BLaER1 treated with 17β-estradiol and CSF1 and Interleukin-3, amounts not matched to agents 10 nM and 100 nM (cell line): ENCODE data around the gene BCAS3.
"Not testable (repeated sequence)": the region's sequence is repeated elsewhere in the genome, so short reads cannot be mapped to it uniquely, and the experiment has no call there.

Source experiments
- H3K27ac ChIP-seq, 11 experiments: shearing (Covaris generic); formaldehyde crosslinking; 2 replicates each; pipeline ENCODE4 v1.8.1; 2022
- H3K27me3 ChIP-seq, 11 experiments: shearing (Covaris generic); formaldehyde crosslinking; 2 replicates each; pipeline ENCODE4 v1.8.1; 2022
- H3K36me3 ChIP-seq, 11 experiments: shearing (Covaris generic); formaldehyde crosslinking; 2 replicates each; pipeline ENCODE4 v1.8.1; 2022
- H3K4me1 ChIP-seq, 10 experiments: shearing (Covaris generic); formaldehyde crosslinking; 2 replicates each; pipeline ENCODE4 v1.8.1; 2022
- H3K4me2 ChIP-seq, 11 experiments: shearing (Covaris generic); formaldehyde crosslinking; 2 replicates each; pipeline ENCODE4 v1.8.1; 2022
- H3K4me3 ChIP-seq, 10 experiments: shearing (Covaris generic); formaldehyde crosslinking; 2 replicates each; pipeline ENCODE4 v1.8.1; 2022
- H3K9ac ChIP-seq, 11 experiments: shearing (Covaris generic); formaldehyde crosslinking; 2 replicates each; pipeline ENCODE4 v1.8.1; 2022
- H3K9me3 ChIP-seq, 11 experiments: shearing (Covaris generic); formaldehyde crosslinking; replicated peaks in 1 of 11; 2 replicates each; pipeline ENCODE4 v1.8.1; 2022
- H4K20me1 ChIP-seq, 11 experiments: shearing (Covaris generic); formaldehyde crosslinking; 2 replicates each; pipeline ENCODE4 v1.8.1; 2022
- Cebpa-rat ChIP-seq, 11 experiments: shearing (Covaris generic); IDR thresholded peaks; 2 replicates each; pipeline ENCODE4 v1.8.1; 2022

Gene BCAS3

GRCh38 chr17:61040666-61041065 lies 363.0 kb downstream of the BCAS3 start:
- H3K9me3 ChIP-seq, result peaks cover 0 to 6% (median 0%) of the 10 kb centered on the region in 11 experiments; a peak in 2 of 22 replicates
- no peak overlapping the region for H3K4me3 ChIP-seq
- H3K4me2 ChIP-seq, result no peak overlapping the region
- H3K27me3 ChIP-seq, result no peaks in the 10 kb centered on the region
- H3K27ac ChIP-seq, result no peak overlapping the region
- H3K4me1 ChIP-seq, result no peaks in the 10 kb centered on the region
- H3K36me3 ChIP-seq, result peaks cover 0 to 14% (median 0%) of the 10 kb centered on the region in 11 experiments; a peak in 4 of 22 replicates
- H3K9ac ChIP-seq, result no peak overlapping the region
- H4K20me1 ChIP-seq, result no peaks in the 10 kb centered on the region
- TF ChIP-seq Cebpa-rat (IDR thresholded peaks at IDR 0.05), result no peak

GRCh38 chr17:61042348-61042747 lies 364.7 kb downstream of the BCAS3 start:
- H3K4me3 ChIP-seq, H3K9me3 ChIP-seq, H3K27ac ChIP-seq, H3K9ac ChIP-seq, H3K4me1 ChIP-seq, H3K4me2 ChIP-seq, H3K27me3 ChIP-seq, H4K20me1 ChIP-seq: not testable (repeated sequence)
- H3K36me3 ChIP-seq, result peaks cover 0 to 14% (median 0%) of the 10 kb centered on the region in 11 experiments; a peak in 4 of 22 replicates

GRCh38 chr17:61047515-61047914 lies 369.9 kb downstream of the BCAS3 start:
- no peaks in the 10 kb centered on the region for H3K9me3 ChIP-seq
- H3K27me3 ChIP-seq, result no peaks in the 10 kb centered on the region
- no peak overlapping the region for H3K4me3 ChIP-seq
- peaks cover 0 to 4% (median 0%) of the 10 kb centered on the region in 11 experiments; a peak in 2 of 22 replicates for H3K36me3 ChIP-seq
- TF ChIP-seq Cebpa-rat (IDR thresholded peaks at IDR 0.05), result no peak
- no peak overlapping the region for H3K9ac ChIP-seq
- no peak overlapping the region for H3K4me2 ChIP-seq
- no peaks in the 10 kb centered on the region for H3K4me1 ChIP-seq
- no peak overlapping the region for H3K27ac ChIP-seq
- H4K20me1 ChIP-seq, result no peaks in the 10 kb centered on the region

- Histone ChIP-seq H3K27ac (no peak overlapping the region), H3K4me1 (no peaks in the 10 kb centered on the region), H3K27me3 (no peaks in the 10 kb centered on the region), H3K9ac (no peak overlapping the region), H3K4me2 (no peak overlapping the region), H4K20me1 (no peaks in the 10 kb centered on the region), H3K36me3 (no peaks in the 10 kb centered on the region; a peak in 1 of 22 replicates), H3K9me3 (no peaks in the 10 kb centered on the region), H3K4me3 (no peak overlapping the region)
- TF ChIP-seq Cebpa-rat (IDR thresholded peaks at IDR 0.05), result no peak
Observed at GRCh38 chr17:61048376-61049106, 370.9 kb downstream of the BCAS3 start.

- Histone ChIP-seq H3K36me3 (no peaks in the 10 kb centered on the region), H4K20me1 (no peaks in the 10 kb centered on the region), H3K27ac (no peak overlapping the region), H3K4me3 (no peak overlapping the region), H3K9ac (no peak overlapping the region), H3K27me3 (no peaks in the 10 kb centered on the region), H3K4me2 (no peak overlapping the region), H3K9me3 (no peaks in the 10 kb centered on the region), H3K4me1 (no peaks in the 10 kb centered on the region)
- TF ChIP-seq Cebpa-rat (IDR thresholded peaks at IDR 0.05), result no peak
Observed at GRCh38 chr17:61053469-61053868, 375.8 kb downstream of the BCAS3 start.

GRCh38 chr17:61054436-61054835 lies 376.8 kb downstream of the BCAS3 start:
- no peak for TF ChIP-seq Cebpa-rat (IDR thresholded peaks at IDR 0.05)
- Histone ChIP-seq H3K4me1 (no peaks in the 10 kb centered on the region), H4K20me1 (no peaks in the 10 kb centered on the region), H3K27me3 (no peaks in the 10 kb centered on the region), H3K4me3 (no peak overlapping the region), H3K36me3 (no peaks in the 10 kb centered on the region), H3K9ac (no peak overlapping the region), H3K9me3 (no peaks in the 10 kb centered on the region), H3K27ac (no peak overlapping the region), H3K4me2 (no peak overlapping the region)

GRCh38 chr17:61057257-61057656 lies 379.6 kb downstream of the BCAS3 start:
- no peak for TF ChIP-seq Cebpa-rat (IDR thresholded peaks at IDR 0.05)
- Histone ChIP-seq H4K20me1 (no peaks in the 10 kb centered on the region), H3K36me3 (no peaks in the 10 kb centered on the region), H3K4me3 (no peak overlapping the region), H3K27ac (no peak overlapping the region), H3K27me3 (no peaks in the 10 kb centered on the region), H3K9ac (no peak overlapping the region), H3K4me1 (no peaks in the 10 kb centered on the region), H3K9me3 (no peaks in the 10 kb centered on the region), H3K4me2 (no peak overlapping the region)

- Histone ChIP-seq H3K36me3 (no peaks in the 10 kb centered on the region), H3K4me1 (no peaks in the 10 kb centered on the region), H3K4me3 (no peak overlapping the region), H3K27ac (no peak overlapping the region), H3K27me3 (no peaks in the 10 kb centered on the region), H4K20me1 (no peaks in the 10 kb centered on the region), H3K9ac (no peak overlapping the region), H3K4me2 (no peak overlapping the region), H3K9me3 (no peaks in the 10 kb centered on the region)
- no peak for TF ChIP-seq Cebpa-rat (IDR thresholded peaks at IDR 0.05)
Observed at GRCh38 chr17:61058066-61058465, 380.4 kb downstream of the BCAS3 start.

- Histone ChIP-seq H3K4me1 (no peaks in the 10 kb centered on the region; a peak in 2 of 20 replicates), H3K9ac (no peak overlapping the region), H3K36me3 (no peaks in the 10 kb centered on the region), H3K9me3 (no peaks in the 10 kb centered on the region), H3K4me3 (no peak overlapping the region), H3K4me2 (no peak overlapping the region), H3K27ac (no peak overlapping the region), H3K27me3 (no peaks in the 10 kb centered on the region), H4K20me1 (no peaks in the 10 kb centered on the region)
- no peak for TF ChIP-seq Cebpa-rat (IDR thresholded peaks at IDR 0.05)
Observed at GRCh38 chr17:61063528-61063927, 385.9 kb downstream of the BCAS3 start.
